K562 (cell line): ENCODE results near the gene MYADML2. TPM values are rescaled to one million over a fixed set of nuclear protein-coding genes. Genes with fewer than 3 reads are reported as not detected.

ENCODE experiments used
- ATAC-seq: fragments of 200-7000 bp; cut with Tn5 transposase; 3 replicates; pipeline ENCODE4 v1.9.1; 2020; ENCODE audit warnings: moderate library complexity
- BruUV-seq: library from RNA; stranded (reverse); fragments of 400-500 nt; replicated peaks from 2 replicates; lab custom pipeline; 2021; lab: Mats Ljungman, UMichigan
- CTCF ChIA-PET: fragments of 300-600 bp; formaldehyde crosslinking; extraction: SDS; loops from one replicate; lab custom pipeline; 2021; ENCODE audit warnings: low intra/inter-chr PET ratio; lab: Yijun Ruan, JAX
- POLR2A ChIA-PET: fragments of 300-600, 350-650 bp; sonication (Branson Sonifier 250); formaldehyde crosslinking; extraction: SDS; loops from one replicate; lab custom pipeline; 2021; ENCODE audit warnings: antibody characterized with exemption, inconsistent platforms; lab: Yijun Ruan, JAX
- DNase-seq, 4 experiments: peaks; one replicate each; pipeline versions ENCODE4 v3.0.0 to v3.0.0-alpha.2; 2011 to 2018; ENCODE audit warnings: low spot score in 3 of 4, mixed read lengths in 3 of 4; ENCODE audit errors: extremely low read depth in 1 of 4
- FAIRE-seq: peaks from 2 replicates; lab custom pipeline; 2011; peaks lifted over from hg19 to GRCh38; lab: Jason Lieb, UNC
- H2AFZ ChIP-seq: 2 replicates; pipeline ENCODE4 v1.6.0; 2011; ENCODE audit warnings: low read depth, low read length, control low read depth, inconsistent platforms
- H3K27ac ChIP-seq: fragments of 200-600 bp; 3 replicates; pipeline ENCODE4 v1.8.0; 2011; ENCODE audit warnings: low read depth, mild to moderate bottlenecking, control low read depth, inconsistent platforms, low read length, moderate library complexity, mixed read lengths; ENCODE audit errors: extremely low read depth
- H3K27me3 ChIP-seq, 2 experiments: fragments of 300-600 bp in 1 of 2; 2 replicates in 1 of 2; 3 replicates in 1 of 2; pipeline versions ENCODE4 v1.6.0 to v1.8.0; 2011; ENCODE audit warnings: inconsistent platforms in 2 of 2, low read length in 2 of 2, mild to moderate bottlenecking in 1 of 2, mixed read lengths in 1 of 2, moderate library complexity in 1 of 2; ENCODE audit not compliant: control insufficient read depth in 2 of 2, insufficient read depth in 2 of 2
- H3K36me3 ChIP-seq: fragments of 300-600 bp; 3 replicates; pipeline ENCODE4 v1.8.0; 2011; ENCODE audit warnings: mild to moderate bottlenecking, low read length, inconsistent platforms; ENCODE audit not compliant: control insufficient read depth, insufficient read depth
- H3K4me1 ChIP-seq, 2 experiments: fragments of 200-600 bp in 1 of 2; replicated peaks in 1 of 2; 2 replicates in 1 of 2; 3 replicates in 1 of 2; pipeline versions ENCODE4 v1.5.1 to v1.8.0; 2011; ENCODE audit warnings: inconsistent platforms in 2 of 2, low read length in 2 of 2, mild to moderate bottlenecking in 1 of 2, mixed read lengths in 1 of 2, moderate library complexity in 1 of 2; ENCODE audit not compliant: control insufficient read depth in 2 of 2, insufficient read depth in 2 of 2
- H3K4me2 ChIP-seq: 2 replicates; pipeline ENCODE4 v1.6.1; 2011; ENCODE audit warnings: low read length, control low read depth, inconsistent platforms, mixed read lengths; ENCODE audit not compliant: insufficient read depth
- H3K4me3 ChIP-seq: fragments of 200-600 bp; sonication (generic), shearing (Covaris generic); 2 replicates; pipeline ENCODE4 v1.5.1; 2016; ENCODE audit warnings: control low read depth, inconsistent platforms
- H3K79me2 ChIP-seq: fragments of 200-600 bp; 3 replicates; pipeline ENCODE4 v1.8.0; 2011; ENCODE audit warnings: low read length, inconsistent platforms; ENCODE audit not compliant: control insufficient read depth, insufficient read depth
- H3K9ac ChIP-seq, 2 experiments: 2 replicates each; pipeline versions ENCODE4 v1.6.0 to v1.6.1; 2011; ENCODE audit warnings: low read depth in 2 of 2, low read length in 2 of 2, control low read depth in 1 of 2, inconsistent platforms in 1 of 2, mild to moderate bottlenecking in 1 of 2, mixed read lengths in 1 of 2; ENCODE audit not compliant: insufficient read depth in 1 of 2
- H3K9me1 ChIP-seq: one replicate; pipeline ENCODE4 v1.6.0; 2011; ENCODE audit warnings: inconsistent platforms, mild to moderate bottlenecking, low read length, moderate library complexity; ENCODE audit not compliant: control insufficient read depth, insufficient read depth
- H3K9me3 ChIP-seq: replicated peaks from 2 replicates; pipeline ENCODE4 v1.5.1; 2011; ENCODE audit warnings: low read depth, low read length, inconsistent platforms; ENCODE audit not compliant: control insufficient read depth, insufficient read depth
- H4K20me1 ChIP-seq: replicated peaks from 2 replicates; pipeline ENCODE4 v1.6.1; 2011; ENCODE audit warnings: low read length, inconsistent platforms, mixed read lengths; ENCODE audit not compliant: control insufficient read depth, insufficient read depth
- CTCF ChIP-seq, 3 experiments: IDR thresholded peaks in 2 of 3; conservative IDR thresholded peaks in 1 of 3; 2 replicates each; pipeline ENCODE4 v1.5.1; 2011 to 2012; ENCODE audit warnings: low read length in 3 of 3, mild to moderate bottlenecking in 3 of 3, control low read depth in 2 of 3, improper control_type of control experiment in 1 of 3, inconsistent platforms in 1 of 3, low read depth in 1 of 3, mixed read lengths in 1 of 3, moderate library complexity in 1 of 3; ENCODE audit not compliant: insufficient read depth in 2 of 3
- E2F6 ChIP-seq, 2 experiments: IDR thresholded peaks; 2 replicates each; pipeline ENCODE4 v1.6.1; 2011; ENCODE audit warnings: borderline replicate concordance in 1 of 2, control low read depth in 1 of 2, low read depth in 1 of 2, low read length in 1 of 2, mild to moderate bottlenecking in 1 of 2, mixed read lengths in 1 of 2, moderate library complexity in 1 of 2; ENCODE audit not compliant: insufficient read depth in 1 of 2, insufficient read length in 1 of 2, poor library complexity in 1 of 2, severe bottlenecking in 1 of 2; ENCODE audit errors: extremely low read depth in 1 of 2
- GATAD2A ChIP-seq: fragments of 450-650 bp; IDR thresholded peaks from 2 replicates; pipeline ENCODE4 v1.6.1; 2017
- MYC ChIP-seq, 2 experiments: fragments of 250-450 bp in 1 of 2; sonication (Bioruptor Pico) in 1 of 2; IDR thresholded peaks; 2 replicates each; pipeline versions ENCODE4 v1.5.1 to v1.6.1; 2012 to 2021; ENCODE audit warnings: low read depth in 2 of 2, borderline replicate concordance in 1 of 2, improper control_type of control experiment in 1 of 2, low read length in 1 of 2, mild to moderate bottlenecking in 1 of 2, moderate library complexity in 1 of 2
- NFRKB ChIP-seq: fragments of 450-650 bp; IDR thresholded peaks from 2 replicates; pipeline ENCODE4 v1.6.1; 2016; ENCODE audit warnings: low read depth
- POLR2AphosphoS5 ChIP-seq: IDR thresholded peaks from 2 replicates; pipeline ENCODE4 v1.6.1; 2011; ENCODE audit warnings: mild to moderate bottlenecking, low read depth, low read length, moderate library complexity; ENCODE audit not compliant: control insufficient read depth, insufficient read depth
- POLR2G ChIP-seq: fragments of 200-400 bp; formaldehyde crosslinking; IDR thresholded peaks from 2 replicates; pipeline ENCODE4 v1.6.1; 2017; ENCODE audit warnings: low read depth, mild to moderate bottlenecking, antibody characterized with exemption, low read length, moderate library complexity
- RBFOX2 ChIP-seq: fragments of 200-400 bp; formaldehyde crosslinking; IDR thresholded peaks from 2 replicates; pipeline ENCODE4 v1.6.1; 2017; ENCODE audit warnings: low read depth, mild to moderate bottlenecking, low read length, moderate library complexity
- SMARCA5 ChIP-seq: fragments of 450-650 bp; IDR thresholded peaks from 2 replicates; pipeline ENCODE4 v1.6.1; 2016
- SP1 ChIP-seq: sonication (generic); formaldehyde crosslinking; IDR thresholded peaks from 2 replicates; pipeline ENCODE4 v1.8.1; 2022; ENCODE audit warnings: mild to moderate bottlenecking, missing genetic modification reagents
- SRSF3 ChIP-seq: fragments of 200-400 bp; formaldehyde crosslinking; IDR thresholded peaks from 2 replicates; pipeline ENCODE4 v1.6.1; 2016; ENCODE audit warnings: mild to moderate bottlenecking, low read length, moderate library complexity; ENCODE audit not compliant: insufficient read depth
- TFAP4 ChIP-seq: sonication (generic); formaldehyde crosslinking; IDR thresholded peaks from 2 replicates; pipeline ENCODE4 v1.8.0; 2022; ENCODE audit warnings: missing genetic modification reagents, mild to moderate bottlenecking, moderate library complexity, borderline replicate concordance
- THRAP3 ChIP-seq: fragments of 450-650 bp; IDR thresholded peaks from 2 replicates; pipeline ENCODE4 v1.6.1; 2016; ENCODE audit warnings: mild to moderate bottlenecking, inconsistent platforms, borderline replicate concordance
- ZFX ChIP-seq: sonication (generic); formaldehyde crosslinking; IDR thresholded peaks from 2 replicates; pipeline ENCODE4 v1.8.0; 2022; ENCODE audit warnings: mild to moderate bottlenecking, missing genetic modification reagents, moderate library complexity
- ZNF717 ChIP-seq: fragments of 250-450 bp; sonication (Bioruptor Pico); IDR thresholded peaks from 2 replicates; pipeline ENCODE4 v1.5.0; 2021
- WGBS: fragments of 100-300 bp; shearing (Covaris generic); methylation state at CpG from one replicate; pipeline ENCODE4 v1.1.6; 2016; ENCODE audit warnings: low coverage, mixed read lengths; ENCODE audit not compliant: insufficient coverage; ENCODE audit errors: missing lambda C conversion rate; 5-methylcytosine and 5-hydroxymethylcytosine counted together
- in situ Hi-C: fragments of 300-500 bp; cut with MboI; formaldehyde crosslinking; loops from 4 replicates; pipeline ENCODE4 v1.15.0; 2018; ENCODE audit warnings: inconsistent platforms, mixed read lengths
- intact Hi-C: fragments of 100-400 bp; cut with micrococcal nuclease; formaldehyde crosslinking; loops from 2 replicates; pipeline ENCODE4 v1.14.2; 2022
- polyA plus RNA-seq, 8 experiments: library from polyadenylated mRNA; depleted of rRNA in 4 of 8; stranded (reverse) in 5 of 8; unstranded in 3 of 8; fragments of >200 nt; fragmentation: Nextera tagmentation in 2 of 8; fragmentation: Illumina TruSeq in 1 of 8; extraction: Ambion mirVana in 2 of 8; extraction: Trizol in 1 of 8; gene quantifications; 2 replicates each; pipeline versions ENCODE4 v1.2.1 to v1.2.3, GENCODE V29; 2011 to 2014; ENCODE audit warnings: inconsistent platforms in 1 of 8, missing spikeins in 1 of 8
- total RNA-seq, 7 experiments: library from RNA; depleted of rRNA in 6 of 7; stranded (reverse); fragments of >200 nt in 6 of 7; fragmentation: Illumina TruSeq in 2 of 7; extraction: Trizol in 2 of 7; gene quantifications; 2 replicates each; pipeline versions ENCODE4 v1.2.1 to v1.2.3, GENCODE V29; 2011 to 2021; ENCODE audit warnings: low replicate concordance in 1 of 7

MYADML2 gene
- total and polyA plus RNA-seq, 9 of the 15 experiments (the other 6 are each of a cell fraction or from before 2014, with no cell fraction given), result not detected

GRCh38 chr17:81924557-81925532 lies 22.2 kb downstream of the MYADML2 start:
- Histone ChIP-seq H3K9me1 (peaks cover 6% of the 10 kb centered on the region), H3K27me3 (no peaks in the 10 kb centered on the region), H3K9ac (peak overlapping the region; percentile 75 to 95), H4K20me1 (peaks cover 16% of the 10 kb centered on the region; the same call in 1 of the 2 replicates), H2AFZ (no peak overlapping the region), H3K36me3 (peaks cover 28% of the 10 kb centered on the region), H3K4me1 (peaks cover 55 to 93% of the 10 kb centered on the region in 2 experiments), H3K79me2 (peaks cover 93% of the 10 kb centered on the region), H3K4me2 (peak overlapping the region; percentile 89), H3K9me3 (no peaks in the 10 kb centered on the region), H3K27ac (peak overlapping the region; percentile 98), H3K4me3 (peak overlapping the region; percentile 53)
- FAIRE-seq, result peak; percentile 75
- ATAC-seq, result peak; percentile 15
- intact Hi-C loops (no loop called here), in situ Hi-C loops (no loop called here)
- peak in 3 of 4 experiments; percentile 22 to 83 (median 48) for DNase-seq
- ChIA-PET POLR2A (interaction anchor here (0.5 to 4.8 kb wide), 18 partner anchors 8 to 791 kb away, joined by 3 to 46 read pairs (median 4); partner anchors contain the start of genes DCXR, PCYT2 and PYCR1), CTCF (no interaction called here)
- 22% methylated on average over 17 of the region's 21 CpGs for WGBS
- no TSS peak for BruUV-seq
- TF ChIP-seq POLR2G (peak; percentile 46; the same call in 1 of the 2 replicates), POLR2AphosphoS5 (0 out of 2 replicates have a peak, but pooled peaks have one; percentile 11), CTCF (IDR thresholded peaks at IDR 0.05 in 2 of 3, conservative IDR thresholded peaks at IDR 0.05 in 1 of 3; ENCODE audit: insufficient read depth in 2 of 3, low read depth in 1 of 3, low read length in 3 of 3) (peak in 2 of 3 experiments; percentile 16 to 23; a peak in 1 of 6 replicates), THRAP3 (no peak), MYC (IDR thresholded peaks at IDR 0.05; ENCODE audit: low read depth, low read length) (peak; percentile 25; the same call in 1 of the 2 replicates), MYC (CRISPR knock-in tag; IDR thresholded peaks at IDR 0.05; ENCODE audit: borderline replicate concordance, low read depth) (no peak), TFAP4 (CRISPR knock-in tag) (peak; percentile 29; the same call in 1 of the 2 replicates), RBFOX2 (0 out of 2 replicates have a peak, but pooled peaks have one; percentile 45), SP1 (0 out of 2 replicates have a peak, but pooled peaks have one; percentile 4), ZNF717 (CRISPR knock-in tag) (no peak), SRSF3 (no peak), GATAD2A (no peak), E2F6 (IDR thresholded peaks at IDR 0.05; ENCODE audit: borderline replicate concordance in 1 of 2, extremely low read depth in 1 of 2, insufficient read depth in 1 of 2, insufficient read length in 1 of 2, low read depth in 1 of 2, low read length in 1 of 2, poor library complexity in 1 of 2, severe bottlenecking in 1 of 2) (no peak), NFRKB (no peak), SMARCA5 (no peak), ZFX (0 out of 2 replicates have a peak, but pooled peaks have one; percentile 29)
